HK-2 (cell line): Measurements from ENCODE around the gene FZD10.

ENCODE experiments used
- DNase-seq: peaks from one replicate; pipeline ENCODE4 v3.0.0-alpha.2; 2018; ENCODE audit not compliant: unreplicated experiment

The FZD10 gene

GRCh38 chr12:130131801-130132200 is 30.5 kb upstream of the FZD10 start:
- DNase-seq = no peak

DNA sequence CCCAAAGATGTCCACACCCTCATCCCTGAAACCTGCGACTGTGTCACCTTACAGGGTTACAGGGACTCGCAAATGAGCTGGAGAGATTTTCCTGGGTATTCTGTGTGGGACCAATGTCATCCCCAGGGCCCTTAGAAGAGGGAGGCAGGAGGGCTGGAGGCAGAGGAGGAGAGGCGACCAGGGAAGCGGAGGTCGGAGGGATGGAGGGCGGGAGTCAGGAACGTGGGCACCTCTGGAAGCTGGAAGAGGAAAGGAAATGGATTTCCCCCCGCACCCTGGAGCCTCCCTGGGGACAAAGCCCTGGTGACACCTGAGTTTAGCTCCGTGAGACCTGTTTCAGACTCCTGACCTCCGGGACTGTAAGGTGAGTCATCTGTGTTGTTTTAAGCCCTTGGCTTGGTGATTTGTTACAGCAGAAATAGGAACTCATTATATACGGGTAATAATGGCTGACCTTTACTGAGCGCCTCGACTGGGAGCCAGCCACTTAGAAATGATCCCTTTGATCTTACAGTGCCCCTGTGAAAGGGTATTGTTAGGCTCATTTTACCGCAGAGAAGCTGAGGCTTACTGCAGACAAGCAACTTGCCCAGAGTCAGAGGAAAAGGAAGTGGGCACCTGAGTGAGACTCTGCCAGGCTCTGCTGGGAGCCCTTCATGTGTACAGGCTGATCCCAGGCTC is 29.3 kb upstream of the FZD10 start:
- DNase-seq = no peak

GRCh38 chr12:130133851-130134562 is 28.3 kb upstream of the FZD10 start:
- DNase-seq = no peak

DNA sequence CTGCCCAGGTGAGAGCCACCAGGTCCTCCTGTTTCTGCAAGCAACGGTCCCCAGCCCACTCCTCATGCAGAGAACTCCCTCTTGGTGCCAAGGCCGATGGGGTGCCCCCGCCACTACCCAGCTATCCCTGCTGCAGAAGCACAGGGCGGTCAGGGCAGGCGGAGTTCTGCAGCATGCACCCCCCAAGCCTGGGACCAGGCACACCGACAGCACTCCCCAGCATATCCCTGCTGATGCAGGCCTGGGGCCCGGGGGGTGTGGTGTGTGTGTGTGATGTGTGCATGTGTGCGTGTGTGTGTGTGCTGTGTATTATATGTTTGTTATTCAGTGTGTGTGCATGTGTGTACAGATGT is 27.7 kb upstream of the FZD10 start:
- DNase-seq = no peak

DNA sequence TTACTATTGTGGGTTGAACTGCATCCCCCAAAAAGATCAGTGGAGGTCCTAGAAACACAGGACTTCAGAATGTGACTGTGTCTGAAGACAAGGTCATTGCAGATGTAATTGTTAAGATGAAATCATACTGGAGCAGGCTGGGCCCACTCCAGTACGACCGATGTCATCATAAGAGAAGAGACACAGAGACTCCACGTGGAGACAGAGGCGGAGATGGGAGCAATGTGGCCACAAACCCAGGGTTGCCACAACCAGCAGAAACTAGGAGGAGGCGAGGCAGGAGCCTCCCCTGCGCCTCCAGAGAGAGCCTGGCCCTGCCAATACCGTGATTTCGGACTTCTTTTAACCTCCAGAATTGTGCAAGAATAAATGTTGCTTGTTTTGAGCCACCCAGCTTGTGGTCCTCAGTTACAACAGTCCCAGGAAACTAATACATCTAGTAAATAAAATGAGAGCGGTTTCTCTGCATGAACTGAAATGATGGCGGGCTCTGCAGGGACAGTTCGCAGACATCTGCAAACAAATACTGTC is 25.7 kb upstream of the FZD10 start:
- DNase-seq = no peak

DNA sequence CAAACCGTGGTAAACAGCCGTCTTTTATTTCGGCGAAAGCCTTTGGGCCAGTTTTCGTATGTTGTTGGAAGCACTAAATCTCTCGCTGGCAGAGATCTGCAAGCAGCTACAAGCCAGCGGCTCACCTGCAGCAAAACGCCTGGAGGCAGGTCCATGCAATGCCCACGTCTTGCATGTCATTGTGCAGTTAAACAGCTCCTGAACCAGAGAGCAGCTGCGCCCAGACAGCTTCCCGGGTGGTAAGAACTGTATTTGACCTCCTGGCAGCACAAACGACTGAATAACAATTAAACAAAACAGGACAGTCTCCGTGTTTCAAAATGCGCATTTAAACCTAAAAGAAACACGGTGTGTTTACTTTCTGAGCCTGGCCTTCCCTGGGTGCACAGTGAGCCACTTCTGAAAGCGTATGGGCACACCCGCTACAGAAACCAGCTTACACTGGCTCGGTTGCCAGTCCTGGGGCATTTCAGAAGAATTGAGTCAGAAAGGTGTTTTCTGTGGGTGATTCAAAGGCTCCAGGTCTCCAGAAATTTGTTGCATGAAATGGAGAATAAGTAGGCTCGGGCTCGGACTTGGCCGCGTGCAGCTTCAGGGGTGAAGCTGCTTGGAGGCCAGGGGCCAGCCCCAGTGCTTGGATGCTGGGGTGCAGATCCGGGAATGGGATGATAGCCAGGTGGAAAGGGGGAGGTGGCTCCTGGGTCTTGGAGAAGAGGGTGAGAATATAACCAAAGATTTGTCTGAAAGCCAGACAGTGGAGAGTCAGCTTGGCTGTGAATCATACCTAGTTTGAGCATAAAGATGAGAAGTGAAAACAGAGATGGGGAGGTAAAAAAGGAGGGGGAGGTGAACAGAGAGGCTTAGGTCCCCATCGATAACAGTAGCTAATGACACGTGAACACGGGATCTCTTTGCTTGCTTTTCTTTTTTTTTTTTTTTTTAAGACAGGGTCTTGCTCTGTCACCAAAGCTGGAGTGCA is 24.9 kb upstream of the FZD10 start:
- no peak for DNase-seq

DNA sequence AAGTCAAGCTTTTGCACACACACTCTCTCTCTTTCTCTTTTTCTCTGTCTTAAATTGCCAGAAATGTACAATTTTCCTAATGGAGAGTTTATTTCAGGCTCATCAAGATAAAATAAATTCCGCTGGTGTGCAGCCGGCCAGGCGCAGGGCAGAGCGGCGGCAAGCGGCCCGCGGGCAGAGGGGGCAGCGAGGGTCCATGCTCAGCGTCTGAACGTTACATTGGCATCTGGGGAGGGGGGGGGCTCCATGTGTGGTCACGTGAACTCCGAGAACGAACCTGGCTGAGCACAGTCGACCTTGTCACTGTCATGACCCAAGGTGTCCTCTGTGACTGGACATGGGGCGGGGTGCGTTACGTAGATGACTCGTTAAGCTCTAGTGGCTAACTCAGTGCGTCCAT is 23.8 kb upstream of the FZD10 start:
- DNase-seq = no peak

- DNase-seq = no peak
Observed at GRCh38 chr12:130139567-130140421, 22.5 kb upstream of the FZD10 start.

GRCh38 chr12:130141105-130141504 is 21.2 kb upstream of the FZD10 start:
- DNase-seq = no peak

- DNase-seq = no peak
Observed at GRCh38 chr12:130141901-130142683, 20.2 kb upstream of the FZD10 start.

DNA sequence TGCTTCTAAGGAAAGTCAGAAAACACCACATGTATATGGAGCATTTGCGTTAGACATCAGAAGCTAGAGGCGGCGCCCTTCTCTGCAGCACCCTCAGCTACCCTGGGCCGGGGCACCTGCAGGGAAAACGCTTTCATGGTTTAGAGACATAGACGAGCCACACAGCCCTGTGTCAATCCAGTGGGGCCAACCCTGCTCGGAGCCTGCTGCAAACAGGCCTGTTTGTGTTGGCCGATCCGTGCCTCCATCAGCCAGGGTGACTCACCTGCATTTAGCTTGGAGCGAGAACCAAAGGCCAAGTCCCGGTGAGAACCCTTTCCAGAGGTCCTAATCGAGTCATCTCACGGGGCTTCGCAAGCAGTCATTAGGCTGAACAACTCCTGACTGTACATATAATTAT is 19.5 kb upstream of the FZD10 start:
- no peak for DNase-seq

DNA sequence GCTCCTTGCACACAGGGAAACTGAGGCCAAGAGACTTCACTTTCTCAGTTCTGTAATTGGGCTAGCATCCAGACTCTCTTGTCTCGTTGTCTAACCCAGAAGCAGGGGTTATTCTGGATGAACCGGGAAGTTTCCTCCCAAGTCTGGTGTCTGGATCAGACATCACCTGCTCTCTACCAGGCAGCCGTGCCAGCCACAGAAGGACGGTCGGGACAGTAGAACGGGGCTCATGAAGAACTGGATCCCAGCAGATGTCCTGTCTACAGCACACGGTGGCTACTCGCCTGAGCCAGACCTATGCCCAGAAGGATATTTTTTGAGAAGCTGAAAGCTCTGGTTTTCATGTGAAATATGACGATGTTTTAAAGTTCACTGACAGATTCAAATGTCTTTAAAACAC is 19.1 kb upstream of the FZD10 start:
- no peak for DNase-seq

GRCh38 chr12:130144256-130144655 is 18.0 kb upstream of the FZD10 start:
- DNase-seq = no peak

GRCh38 chr12:130145731-130146130 is 16.5 kb upstream of the FZD10 start:
- no peak for DNase-seq

DNA sequence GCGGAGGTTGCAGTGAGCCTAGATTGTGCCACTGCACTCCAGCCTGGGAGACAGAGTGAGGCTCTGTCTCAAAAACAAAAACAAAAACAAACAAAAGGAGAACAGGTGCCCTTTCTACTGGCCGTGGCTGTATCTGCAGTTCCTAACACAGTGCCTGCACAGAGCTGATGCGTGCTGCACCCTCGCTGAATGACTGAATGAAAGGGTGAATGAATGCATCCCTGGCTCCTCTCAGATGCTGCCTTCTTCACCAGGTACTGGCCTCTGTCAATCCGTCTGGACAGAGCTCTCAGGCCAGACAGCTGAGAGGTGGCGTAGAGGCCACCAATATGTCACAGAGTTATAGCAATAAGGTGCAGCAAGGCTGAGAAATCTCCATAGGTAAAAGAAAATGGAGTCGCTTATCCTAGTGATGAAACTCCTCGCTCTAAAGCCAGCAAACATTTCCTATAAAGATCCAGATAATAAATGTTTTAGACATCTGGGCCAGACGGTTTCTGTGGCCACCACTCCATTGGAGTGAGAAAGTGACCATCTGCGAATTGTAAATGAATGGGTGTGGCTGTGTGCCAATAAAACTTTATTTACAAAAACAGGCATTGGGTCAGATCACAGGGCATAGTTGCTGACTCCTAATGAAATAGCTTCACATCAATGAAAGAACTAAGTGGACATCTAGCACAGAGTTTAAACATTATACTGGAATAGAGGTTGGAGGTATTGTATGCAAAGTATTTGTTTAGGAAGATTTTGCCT is 15.9 kb upstream of the FZD10 start:
- DNase-seq = no peak

DNA sequence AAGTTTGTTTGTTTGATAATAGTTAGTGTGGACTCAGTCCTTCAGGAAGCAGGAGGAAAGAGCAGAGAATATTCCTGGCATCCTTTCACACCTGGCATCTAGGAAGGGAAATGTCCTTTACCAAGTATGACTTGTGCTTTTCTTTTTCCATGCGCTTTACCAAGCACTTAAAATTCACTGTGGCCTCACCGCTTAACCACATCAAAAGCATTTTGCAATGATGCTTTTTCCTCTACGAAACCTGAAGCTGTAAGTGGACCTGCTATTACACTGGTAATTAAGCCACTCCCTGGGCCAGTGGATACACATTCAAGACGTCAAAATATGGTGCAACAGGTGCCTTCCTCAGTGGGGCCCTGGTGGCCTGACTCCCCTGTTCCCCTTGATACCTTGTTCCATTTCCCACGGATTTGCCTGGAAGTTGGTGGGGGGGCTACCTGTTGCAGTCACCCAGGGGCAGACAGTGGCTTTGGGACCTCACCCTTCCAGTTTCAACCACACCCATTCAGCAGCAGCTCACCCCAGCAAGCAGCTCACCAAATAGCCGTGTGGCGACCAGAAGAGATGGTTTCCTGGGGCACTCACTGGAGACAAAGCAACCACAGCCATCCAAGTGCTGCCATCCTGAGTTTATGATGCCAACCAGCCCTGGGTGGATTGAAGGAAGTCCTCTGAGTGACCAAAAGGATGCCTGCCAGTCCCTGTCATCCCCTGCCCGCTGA is 14.2 kb upstream of the FZD10 start:
- DNase-seq = no peak

DNA sequence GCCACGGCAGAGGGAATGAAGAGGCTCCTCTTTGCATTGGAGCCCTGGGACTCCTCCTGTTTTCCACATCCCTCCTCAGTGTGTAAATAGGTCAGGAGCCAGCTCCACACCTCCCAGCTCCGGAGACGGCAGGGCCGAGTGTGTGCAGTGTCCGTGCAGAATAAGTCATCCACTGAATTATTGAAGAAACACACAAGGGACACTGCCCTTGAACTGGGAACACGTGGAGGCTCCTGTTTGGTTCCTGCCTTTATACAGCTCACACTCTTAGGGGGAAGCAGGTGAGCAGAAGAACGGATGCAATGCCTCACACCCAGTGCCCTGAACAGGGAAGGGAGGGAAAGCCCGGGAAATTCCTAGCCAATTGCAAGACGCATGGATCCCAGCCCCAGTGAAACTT is 10.4 kb upstream of the FZD10 start:
- no peak for DNase-seq

DNA sequence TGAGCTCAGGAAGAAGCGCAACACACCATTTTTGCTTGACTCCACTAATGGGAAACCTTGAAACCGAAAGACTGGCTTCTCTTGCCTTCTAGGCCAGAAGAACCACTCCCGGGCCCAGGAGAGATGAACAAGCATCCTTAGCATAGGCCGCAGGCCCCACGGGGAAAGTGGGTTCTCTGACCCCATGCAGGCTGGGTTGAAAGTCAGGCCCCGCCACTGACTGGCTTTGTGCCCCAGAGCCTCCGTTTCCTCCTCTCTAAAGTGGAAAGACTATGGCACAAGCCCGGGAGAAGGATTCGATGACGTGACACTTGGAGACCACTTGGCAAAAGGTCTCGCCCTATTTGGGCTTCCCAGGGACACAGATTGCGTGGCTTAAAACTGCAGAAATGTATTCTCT is 9.9 kb upstream of the FZD10 start:
- DNase-seq = no peak

DNA sequence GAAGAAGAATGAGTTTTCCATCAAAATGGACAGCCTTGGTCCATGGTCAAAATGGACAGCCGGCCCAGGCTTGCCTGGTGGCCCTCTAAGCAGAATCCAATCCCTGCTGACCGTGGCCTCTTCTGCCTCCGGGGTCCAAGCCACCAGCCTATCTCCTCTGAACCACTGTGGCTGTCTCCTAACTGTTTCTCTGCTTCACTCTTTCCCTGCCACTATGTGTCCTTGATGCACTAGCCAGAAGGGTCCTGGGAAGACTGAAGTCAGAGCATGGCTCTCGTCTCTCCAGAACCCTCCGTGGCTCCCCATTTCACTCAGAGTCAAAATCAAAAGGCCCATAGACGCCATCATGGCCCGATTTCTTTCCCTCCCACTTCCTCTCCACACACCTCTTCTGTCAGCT is 8.5 kb upstream of the FZD10 start:
- no peak for DNase-seq
